Activated CD4-positive, alpha-beta T cell treated with anti-CD3 and anti-CD28 coated beads, Interleukin-2, amount 50 U/mL, for 24 hours (primary cell): ENCODE measurements around the gene ABCC12.
"Not testable (repeated sequence)": the region's sequence is repeated elsewhere in the genome, so short reads cannot be mapped to it uniquely, and the experiment has no call there.

Experiments
- DNase-seq, 2 donors: peaks; one replicate each; pipeline ENCODE4 v3.0.0-alpha.2; 2020; ENCODE audit warnings: low read depth in 1 of 2, low spot score in 1 of 2

The ABCC12 gene

DNA sequence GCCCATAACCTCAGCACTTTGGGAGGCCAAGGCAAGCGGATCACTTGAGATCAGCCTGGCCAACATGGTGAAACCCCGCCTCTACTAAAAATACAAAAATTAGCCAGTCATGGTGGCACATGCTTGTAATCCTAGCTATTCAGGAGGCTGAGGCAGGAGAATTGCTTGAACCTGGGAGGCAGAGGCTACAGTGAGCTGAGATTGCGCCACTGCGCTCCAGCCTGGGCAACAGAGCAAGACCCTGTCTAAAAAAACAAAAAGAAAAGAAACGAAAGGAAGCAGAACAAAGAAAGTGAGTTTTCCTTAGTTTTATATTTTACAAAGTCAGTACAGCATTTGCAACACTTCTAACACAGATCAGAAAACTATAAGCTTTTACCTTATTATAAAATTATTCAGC lies 10.8 kb upstream of the ABCC12 start:
- not testable (repeated sequence) for DNase-seq

DNA sequence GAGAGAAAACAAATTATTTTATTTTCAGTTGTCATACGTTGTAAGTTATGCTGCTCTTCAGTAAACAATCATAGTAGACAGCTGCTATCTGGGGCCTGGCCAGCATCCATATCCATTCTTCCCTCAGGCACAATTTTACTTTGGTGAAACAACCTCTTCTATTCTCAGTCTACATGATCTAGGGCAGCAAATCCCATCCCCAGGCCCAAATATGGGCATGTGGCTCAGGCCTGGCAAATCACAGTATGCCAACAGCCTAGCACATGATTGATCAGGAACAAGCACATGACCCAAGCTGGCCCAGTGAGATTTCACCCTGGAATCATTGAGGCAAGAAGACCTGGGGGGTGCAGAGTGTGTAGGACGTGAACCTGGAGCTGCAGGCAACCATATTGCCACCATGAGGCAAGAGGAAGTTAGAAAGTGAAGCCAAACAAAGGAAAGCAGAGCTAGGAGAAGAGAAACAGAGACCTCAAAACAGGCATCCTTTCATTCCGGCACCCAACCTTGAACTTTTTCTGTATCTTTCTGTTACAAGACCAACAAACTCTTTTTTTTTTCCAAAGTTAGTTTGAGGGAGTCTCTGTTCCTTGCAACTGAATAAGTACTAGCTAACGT lies 10.3 kb upstream of the ABCC12 start:
- DNase-seq = no peak

DNA sequence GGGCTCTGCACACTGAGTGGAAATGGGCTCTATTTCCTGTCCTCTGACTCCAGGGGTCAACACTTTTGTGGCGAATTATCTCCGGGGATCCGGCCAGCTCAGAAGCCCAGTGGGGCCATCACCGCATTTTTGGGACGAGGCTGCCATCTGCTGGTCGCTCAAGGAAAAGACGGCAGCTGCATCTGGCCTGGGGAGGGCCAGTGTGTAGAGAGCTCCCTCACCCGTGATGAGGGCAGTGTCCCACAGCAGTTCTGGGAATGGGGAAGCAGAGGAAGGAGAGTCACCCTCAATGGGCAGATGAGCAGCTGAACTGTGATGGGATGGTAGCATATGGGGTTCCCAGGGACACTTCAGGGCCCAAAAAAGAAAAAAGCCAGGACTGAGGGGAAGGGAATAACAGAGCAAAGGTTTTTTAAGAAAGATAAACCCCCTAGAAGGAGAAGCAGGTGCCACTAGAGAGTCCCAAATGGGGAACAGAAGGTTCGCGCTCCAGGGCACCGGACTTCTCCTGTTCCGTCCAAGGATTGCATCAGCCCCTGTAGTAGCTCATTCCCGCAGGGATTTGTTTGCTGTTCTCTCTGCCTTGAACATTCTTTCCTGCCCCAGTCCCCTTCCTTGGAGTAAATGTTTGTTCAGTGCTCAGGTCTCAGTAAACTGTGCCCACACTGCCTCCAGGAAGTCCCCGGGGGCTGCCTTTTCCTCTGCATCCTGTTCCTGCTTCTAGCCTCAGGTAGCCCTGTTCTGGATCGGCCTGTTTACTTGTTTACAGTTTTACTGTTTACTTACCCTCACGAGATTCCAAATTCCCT lies 9.3 kb upstream of the ABCC12 start:
- DNase-seq = peak; percentile 52 to 56

DNA sequence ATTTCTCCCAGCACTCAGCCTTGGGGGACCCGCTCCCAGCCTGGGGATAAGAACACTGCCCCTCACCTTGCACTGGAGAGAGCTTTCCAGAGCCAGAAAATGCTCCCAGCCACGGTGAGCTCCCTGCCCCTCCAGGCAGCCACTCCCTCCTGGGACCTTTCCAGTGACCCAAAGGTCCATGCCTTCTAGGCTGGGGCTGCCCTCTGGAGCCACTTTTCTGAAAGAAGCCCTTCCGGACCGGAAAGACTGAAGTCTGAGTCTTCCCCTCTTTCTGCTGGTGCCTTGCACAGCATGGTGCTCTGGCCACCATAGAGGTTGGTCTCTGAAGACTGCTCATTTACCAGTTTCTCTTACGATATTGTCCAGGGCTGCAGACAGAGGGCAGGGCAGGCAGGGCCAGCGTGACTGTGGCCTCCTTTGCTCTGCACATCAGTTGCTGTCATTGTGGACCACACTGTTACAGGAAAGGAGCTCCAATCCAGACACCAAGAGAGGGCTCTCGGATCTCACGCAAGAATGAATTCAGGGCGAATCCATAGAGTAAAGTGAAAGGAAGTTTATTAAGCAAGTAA lies 7.1 kb upstream of the ABCC12 start:
- DNase-seq = no peak

DNA sequence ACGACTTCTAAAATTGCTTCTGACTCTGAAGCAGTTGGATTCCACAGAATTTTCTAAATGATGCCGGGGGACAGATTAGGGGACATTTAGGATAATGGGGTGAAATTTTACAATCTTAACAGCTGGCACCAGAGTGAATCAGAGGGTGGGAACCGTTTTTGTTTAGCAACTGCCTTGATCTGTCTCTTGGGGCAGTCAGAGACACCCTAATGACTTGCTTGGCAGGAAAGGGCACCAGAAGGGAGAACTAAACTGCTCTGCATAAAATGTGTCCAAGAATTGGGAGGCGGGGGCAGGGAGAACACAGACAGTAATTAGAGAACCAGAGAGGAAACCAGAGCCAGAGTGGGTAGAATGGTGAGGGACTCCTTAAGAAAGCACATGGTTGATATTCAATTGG lies 6.1 kb upstream of the ABCC12 start:
- no peak for DNase-seq

DNA sequence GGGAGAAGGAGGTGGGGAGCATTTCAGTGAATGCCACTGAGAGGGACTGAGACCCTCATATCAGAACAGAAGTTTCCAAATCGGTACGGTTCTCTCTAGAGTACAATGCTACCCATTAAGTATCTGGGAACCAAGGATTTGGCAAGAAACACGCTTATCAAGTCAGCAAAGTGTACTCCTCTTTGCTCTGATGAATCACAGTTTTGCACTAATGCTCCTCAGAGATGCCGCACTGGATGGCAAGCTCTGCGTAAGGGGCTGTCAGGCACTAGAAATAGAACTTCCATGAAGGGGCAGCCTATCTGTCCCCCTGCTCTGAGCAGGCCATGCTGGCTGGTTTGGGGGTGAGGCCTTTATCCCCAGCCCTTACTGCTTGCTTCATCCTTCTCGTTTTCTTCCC lies 4.8 kb upstream of the ABCC12 start:
- DNase-seq = no peak

DNA sequence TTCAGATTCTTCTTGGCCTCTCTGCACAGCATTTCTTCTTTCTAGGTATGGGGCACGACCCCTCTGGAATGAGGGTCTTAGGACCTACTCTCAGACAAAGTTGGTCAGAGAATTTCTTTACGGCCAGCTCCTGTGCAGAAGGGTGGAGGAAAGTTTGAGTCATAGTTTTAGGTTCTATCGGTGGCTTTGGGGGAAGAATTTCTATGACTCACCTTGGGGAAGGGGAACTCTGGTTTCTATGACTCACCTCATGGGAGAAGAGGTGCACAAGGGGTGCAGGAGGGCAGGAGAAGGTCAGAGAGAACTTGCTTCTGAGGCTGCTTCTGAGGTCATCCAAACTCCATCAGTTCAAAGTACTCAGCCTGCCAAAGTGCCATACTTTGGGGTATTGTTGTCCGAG lies 2.5 kb upstream of the ABCC12 start:
- DNase-seq = peak in 1 of 2 donors; percentile 59

DNA sequence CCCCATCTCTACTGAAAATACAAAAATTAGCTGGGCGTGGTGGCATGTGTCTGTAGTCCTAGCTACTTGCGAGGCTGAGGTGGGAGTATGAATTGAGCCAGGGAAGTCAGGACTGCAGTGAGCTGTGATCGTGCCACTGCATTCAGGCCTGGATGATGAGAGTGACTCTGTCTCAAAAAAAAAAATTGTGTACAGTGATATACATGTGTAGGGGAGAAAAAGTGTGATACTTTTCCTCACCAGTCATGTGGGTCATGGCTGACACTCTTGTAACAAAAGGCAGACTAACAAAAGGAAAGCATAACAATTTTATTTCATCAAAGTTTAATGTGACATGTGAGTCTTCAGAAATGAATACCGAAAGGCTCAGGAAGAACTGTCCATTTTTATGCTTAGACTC lies 2.0 kb upstream of the ABCC12 start:
- DNase-seq = no peak

DNA sequence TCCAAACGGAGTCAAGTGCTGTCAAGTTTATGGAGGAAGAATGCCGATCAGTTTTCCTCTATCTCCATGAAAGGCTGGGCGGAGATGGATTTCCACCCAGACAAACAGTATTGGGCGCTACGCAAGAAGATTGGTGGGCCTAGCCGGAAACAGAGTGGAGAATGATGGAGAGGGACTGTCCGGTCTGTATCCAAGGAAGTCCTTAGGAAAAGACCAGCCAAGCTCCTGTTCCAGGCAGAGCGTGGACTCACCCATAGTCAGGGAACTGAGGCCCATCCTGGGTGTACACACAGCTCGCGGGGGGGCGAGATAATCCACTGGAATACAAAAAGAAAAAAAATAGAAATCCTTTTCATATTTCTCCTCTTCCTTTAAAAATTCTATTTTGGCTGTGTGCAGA lies 1.5 kb upstream of the ABCC12 start:
- no peak for DNase-seq

DNA sequence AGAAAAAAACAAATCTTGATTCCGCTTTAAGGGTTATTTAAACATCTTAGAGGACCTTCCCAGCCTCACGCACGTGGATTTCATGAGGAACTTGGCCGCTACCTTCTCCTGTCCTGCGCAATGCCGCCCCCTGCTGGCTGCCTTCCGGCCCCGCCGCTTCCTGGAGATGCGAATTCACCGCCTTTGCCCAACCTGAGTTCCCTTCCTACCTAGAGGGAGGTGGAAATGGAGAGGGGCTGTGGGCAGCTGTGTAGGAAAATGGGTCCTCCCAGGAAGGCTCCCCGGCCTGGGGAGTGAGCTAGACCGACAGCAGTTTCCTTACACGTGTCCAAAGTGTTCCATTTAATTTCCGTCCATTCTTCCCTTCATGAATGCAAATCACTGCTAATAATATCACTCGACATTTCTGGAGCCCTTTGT lies 1.0 kb upstream of the ABCC12 start:
- DNase-seq = peak; percentile 76 to 81

DNA sequence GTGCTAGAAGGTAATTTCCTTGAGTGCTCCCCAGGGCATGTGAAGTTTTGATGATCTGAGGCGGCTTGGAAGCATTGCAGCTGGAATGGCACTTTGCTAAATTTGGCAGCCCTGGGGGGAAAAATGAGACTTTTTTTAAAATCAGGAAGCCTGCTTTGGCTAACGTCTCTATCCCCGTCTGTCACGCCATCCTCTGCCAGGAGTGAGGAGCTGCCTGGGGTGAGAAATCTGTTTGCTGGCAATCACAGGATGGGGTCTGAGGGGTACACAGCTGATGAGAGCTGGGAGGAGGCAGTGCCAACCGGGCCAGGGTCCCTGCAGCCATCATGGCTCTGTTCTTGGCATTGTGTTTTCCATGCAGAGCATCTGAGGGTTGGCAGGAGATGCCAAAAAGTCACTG lies 2.0 kb downstream of the ABCC12 start:
- no peak for DNase-seq

DNA sequence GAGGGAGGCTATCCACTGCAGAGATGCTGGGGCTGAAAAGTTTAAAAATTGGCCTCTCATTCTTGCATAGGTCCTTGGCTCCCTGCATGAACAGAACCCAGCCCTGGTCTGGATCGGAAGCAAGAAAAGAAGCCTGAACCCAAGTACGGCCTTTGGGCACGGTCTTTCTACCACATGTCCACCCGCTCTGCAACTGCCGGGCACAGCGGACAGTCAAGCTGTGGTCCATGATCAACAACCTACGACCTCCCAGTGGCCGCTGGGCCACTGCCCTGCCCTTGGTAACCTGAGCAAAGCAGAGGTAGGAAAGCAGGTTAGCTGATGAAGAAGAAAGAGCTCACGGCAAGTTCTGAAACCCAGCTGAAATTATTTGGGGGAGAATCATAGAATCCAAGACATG lies 3.6 kb downstream of the ABCC12 start:
- DNase-seq = no peak

DNA sequence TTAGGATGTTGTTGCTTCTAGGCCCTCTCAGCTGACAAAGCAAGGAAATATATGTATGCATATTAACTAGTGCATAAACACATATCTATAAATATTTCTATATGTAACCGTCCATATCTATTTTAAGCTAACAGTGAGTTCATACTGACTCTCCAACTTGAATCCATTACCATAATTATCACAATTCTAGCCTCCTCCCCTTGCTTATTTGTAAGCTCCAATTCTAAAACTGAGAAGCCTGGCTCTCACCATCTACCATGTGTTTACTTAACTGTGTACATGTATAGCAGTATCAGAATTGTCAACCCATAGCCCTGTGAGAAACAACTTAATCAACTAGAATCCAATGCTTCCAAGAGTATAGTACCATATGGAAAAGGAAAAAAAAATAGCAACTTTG lies 5.1 kb downstream of the ABCC12 start:
- DNase-seq = no peak

DNA sequence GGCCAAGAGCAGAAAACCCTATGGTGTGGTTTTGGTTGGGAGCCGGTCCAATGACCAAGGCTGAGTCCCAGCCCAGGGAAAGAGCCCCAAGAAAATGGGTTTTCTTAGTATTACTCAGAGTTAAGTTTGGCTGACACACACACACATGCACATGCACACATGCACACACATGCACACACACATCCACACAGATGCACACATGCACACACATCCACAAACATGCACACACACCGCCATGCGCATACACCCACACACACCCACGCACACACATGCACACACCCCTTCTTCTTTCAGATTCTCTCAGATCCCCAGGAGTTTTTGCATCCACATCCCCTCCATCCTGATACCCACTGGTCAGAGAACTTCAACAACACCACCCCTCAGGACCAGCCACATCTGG lies 9.1 kb downstream of the ABCC12 start:
- no peak for DNase-seq

DNA sequence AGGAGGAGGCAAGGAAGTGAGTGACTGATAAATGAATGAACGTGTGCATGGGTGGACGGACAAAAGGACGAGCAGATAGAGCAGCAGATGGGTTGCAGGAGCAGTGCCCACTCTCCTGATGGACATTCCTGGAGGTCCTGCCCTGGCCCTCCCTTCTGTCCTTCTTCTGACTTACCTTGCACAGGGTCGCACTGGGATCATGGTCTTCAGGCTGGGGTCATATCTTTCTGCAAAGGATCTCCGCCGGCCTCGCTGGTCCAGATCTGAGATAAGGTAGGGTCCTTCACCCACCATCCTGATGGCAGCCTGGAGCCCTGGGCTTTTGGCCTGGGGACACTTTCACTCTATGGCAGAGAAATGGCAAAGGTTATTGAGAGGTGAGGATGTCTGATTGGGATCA lies 9.7 kb downstream of the ABCC12 start:
- no peak for DNase-seq

DNA sequence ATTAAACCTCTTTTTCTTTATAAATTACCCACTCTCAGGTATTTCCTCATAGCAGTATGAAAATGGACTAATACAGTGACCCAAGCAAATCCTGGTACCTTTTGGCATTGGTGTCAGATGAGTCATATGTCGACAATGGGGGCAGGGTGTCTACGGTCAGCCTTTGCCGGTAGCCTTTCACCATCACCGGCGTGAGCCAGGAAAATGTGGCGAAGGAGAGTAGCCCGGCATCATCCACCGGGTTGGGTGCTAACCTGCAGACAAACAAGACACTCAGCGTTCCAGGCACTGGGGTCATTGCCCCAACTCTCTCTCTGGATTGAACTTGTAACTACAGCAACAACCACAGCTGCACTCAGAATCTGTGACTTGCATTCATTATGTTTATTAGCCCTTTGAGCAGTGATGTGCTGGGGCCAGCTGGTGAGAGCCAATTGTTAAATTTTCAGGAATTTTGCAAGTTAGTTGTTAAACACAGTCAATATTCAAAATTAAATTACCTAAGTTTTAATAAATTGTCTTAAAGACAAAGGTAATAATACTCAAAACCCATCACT lies 11.9 kb downstream of the ABCC12 start:
- no peak for DNase-seq

DNA sequence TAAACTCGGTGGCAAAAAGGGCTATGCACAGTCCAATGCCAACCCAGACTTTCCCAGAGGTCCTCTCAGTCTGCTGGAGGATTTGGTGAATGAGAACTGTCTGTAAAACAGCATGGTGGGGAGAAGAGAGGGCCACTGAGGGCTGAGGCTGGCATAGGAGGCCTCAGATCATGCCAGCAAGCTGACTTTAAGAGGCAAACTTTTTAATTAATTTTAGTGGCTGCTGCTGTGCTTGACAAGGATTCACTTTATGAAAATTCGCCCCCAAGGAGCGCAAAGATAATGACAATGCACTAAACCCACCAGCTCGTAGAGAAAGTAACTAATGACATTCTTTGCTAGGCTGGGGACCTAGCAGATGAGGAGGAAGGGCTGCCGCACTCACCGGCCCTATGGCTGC lies 15.0 kb downstream of the ABCC12 start:
- DNase-seq = no peak

DNA sequence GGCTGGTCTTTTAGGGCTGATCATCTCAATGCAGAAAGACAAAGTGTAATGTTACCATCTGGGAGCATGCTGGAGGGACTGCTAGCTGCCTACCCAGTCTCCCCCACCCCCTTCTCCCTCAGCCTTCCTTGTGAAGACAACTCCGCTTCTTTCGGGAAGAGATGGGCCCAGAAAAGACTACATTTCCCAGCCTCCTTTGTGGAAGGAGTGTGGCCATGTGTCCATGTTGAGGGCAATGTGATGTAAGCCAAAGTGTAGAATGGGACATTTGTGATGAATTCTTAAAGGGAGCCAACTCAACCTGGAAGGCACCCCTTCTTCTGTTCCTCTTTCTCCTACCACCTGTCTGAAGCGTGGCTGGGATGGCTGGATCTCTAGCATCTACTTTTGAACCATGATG lies 16.3 kb downstream of the ABCC12 start:
- no peak for DNase-seq

DNA sequence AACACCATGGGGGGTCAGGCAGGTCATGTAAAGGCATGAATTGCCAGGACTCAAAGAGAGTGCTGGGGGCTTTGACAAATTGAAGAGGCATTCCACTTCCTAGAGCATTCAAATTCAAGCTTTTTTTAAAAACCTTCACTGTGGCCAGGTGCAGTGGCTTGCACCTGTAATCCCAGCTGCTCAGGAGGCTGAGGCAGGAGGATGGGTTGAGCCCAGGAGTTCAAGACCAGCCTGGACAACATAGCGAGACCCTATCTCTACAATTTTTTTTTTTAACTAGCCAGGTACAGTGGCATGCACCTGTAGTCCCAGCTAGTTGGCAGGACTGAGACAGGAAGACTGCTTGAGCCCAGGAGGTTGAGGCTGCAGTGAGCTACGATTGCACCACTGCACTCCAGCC lies 17.2 kb downstream of the ABCC12 start:
- DNase-seq = no peak

DNA sequence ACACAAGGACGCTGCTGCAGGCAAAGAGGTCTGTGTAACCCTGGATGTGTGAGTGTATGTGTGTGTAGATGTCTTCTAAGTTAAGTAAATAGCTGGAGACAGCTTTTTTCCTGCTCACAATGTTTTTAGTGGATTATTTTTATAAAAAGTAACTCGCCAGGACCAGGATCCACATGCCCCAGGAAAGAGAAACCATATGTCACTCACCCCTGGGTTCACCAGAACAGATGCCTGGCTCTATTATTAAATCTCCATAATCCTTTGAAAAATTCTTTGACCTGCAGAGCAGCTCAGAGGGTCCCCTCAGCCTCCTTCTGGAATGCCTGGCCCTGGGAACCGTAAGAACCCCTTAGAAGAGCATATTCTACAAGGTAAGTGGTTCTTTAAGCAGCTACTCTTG lies 18.0 kb downstream of the ABCC12 start:
- no peak for DNase-seq

DNA sequence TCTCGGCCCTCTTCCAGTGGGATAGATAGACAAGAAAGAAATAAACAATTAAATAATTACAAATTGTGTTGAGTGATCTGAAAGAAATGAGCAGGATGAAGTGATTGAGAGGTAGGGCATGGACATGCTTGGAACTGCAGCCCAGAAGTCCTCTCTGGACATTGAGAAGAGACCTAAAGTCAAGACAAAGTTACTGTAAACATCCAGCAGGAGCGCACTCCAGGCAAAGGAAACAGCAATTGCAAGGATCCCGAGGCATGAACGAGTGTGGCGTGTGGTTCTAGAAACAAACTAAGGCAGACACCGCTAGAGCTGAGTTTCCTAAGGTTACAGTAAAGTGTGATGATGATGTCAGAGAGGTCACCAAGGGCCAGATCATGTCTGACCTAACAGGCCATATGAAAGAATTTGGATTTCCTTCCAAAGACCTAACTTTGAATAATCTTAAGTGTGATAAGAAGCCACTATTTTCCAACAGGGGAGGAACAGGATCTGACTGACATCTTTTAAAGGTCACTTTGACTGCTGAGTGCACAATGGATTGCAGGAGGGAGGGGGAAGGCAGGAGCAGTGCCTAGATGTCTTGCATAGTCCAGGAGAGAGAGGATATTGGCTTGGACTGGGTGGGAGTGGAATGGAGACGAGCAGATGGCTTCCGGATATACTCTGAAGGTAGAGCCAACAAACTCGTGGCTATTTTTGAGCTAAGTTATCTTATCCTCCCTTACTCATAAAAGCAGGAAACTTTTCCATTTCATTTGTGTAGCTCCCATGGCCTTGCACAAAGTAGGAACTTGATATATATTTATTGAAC lies 19.0 kb downstream of the ABCC12 start:
- no peak for DNase-seq
